HG03066 (cell line): ENCODE measurements around the gene SLC47A2.
"Not testable (repeated sequence)": the region's sequence is repeated elsewhere in the genome, so short reads cannot be mapped to it uniquely, and the experiment has no call there.

Experiments used
- ATAC-seq: cut with Tn5 transposase; IDR thresholded peaks from one replicate; pipeline ENCODE4 v1.9.1; 2021; ENCODE audit warnings: low read depth; ENCODE audit not compliant: unreplicated experiment

Gene SLC47A2

GRCh38 chr17:19712436-19713004 lies 3.9 kb downstream of the SLC47A2 start:
- no peak for ATAC-seq

- ATAC-seq: no peak
These were observed 6.5 kb downstream of the SLC47A2 start for GRCh38 chr17:19709841-19710240.

- ATAC-seq: no peak
These were observed 7.8 kb downstream of the SLC47A2 start for GRCh38 chr17:19708431-19709175.

DNA sequence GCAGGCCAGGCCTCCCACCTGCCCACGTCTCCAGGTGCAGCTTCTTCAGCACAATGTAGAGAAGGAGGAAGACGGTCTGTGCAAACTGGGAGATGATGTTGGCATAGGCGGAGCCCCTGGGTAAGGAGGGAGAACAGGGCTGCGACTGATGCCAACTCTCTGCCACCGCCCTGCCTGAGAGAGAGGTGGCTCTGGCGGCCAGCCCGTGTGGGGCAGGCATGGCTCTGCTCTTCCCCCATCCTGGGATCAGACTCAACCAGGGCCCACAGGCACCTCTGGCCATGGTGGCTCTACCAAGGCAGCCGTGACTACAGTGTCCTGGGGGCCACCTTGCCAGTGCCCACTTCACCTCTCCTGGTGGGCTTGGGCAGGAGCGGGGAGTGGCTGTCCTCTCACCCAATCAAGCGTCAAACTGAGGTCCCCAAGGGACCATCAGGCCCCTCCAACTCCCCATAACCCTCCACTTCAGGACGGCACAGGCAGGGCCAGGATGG lies 8.6 kb downstream of the SLC47A2 start:
- no peak for ATAC-seq

DNA sequence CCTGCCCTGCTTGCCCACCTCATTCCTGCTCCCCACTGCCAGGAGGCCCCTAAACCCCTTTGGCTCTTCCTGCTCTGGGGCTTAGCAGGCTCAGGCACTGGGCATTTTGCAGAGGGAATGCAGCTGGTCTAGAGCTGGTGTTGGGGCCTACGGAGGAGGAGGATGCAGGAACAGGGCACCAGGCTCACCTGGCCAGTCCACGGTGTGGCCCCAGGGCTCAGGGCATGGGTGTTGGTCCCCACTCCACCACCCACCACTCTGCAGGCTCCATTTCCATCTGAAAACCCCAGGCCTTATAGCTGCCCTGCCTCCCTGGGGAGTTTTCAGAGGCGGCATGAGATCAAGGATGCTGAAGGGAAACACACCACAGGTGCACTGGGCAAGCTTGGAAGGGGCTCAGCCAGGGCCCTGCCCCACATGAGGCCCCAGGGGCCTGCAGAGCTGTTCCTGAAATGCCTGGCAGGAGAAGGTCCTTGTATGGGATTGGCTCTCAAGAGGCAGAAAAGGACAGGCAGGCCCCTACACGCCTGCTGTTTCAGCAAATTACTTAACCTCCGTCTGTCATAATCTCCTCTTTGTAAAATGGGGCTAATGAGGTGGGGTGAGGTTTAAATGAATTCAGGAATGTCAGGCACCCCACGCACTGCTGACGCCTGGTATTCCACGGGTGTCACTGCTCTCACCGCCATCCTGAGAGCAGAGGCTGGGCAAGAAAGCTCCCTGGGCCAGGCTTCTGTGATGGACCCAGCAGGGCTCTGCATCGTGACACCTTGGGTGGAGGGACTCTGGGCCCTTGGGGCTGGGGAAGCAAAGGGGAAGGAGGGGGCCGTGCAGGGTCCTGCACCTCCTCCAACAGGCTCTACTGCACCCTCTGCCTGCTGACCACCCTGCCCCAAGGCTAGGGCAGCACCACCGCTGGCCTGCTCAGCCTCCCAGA lies 9.3 kb downstream of the SLC47A2 start:
- no peak for ATAC-seq

GRCh38 chr17:19705771-19706770 lies 10.3 kb downstream of the SLC47A2 start:
- no peak for ATAC-seq

DNA sequence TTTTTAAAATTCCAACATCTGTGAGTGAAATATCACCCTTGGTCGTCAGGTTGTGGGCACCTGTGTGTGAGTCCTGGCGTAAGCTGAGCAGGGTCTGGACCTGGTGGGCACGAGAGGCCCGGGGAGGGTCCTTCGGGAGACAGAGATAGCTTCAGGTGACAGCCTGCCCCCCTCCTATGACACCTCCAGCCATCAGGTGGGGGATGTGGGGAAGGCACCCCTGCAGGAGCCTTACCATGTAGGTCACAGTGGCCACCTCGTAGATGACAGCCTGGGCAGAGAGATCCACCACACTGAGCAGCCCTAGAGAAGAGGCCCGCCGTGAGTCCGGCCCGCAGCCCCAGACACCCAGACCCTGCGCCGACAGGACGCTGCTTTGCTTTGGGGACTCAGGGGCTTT lies 11.2 kb downstream of the SLC47A2 start:
- no peak for ATAC-seq

- ATAC-seq: no peak
These were observed 12.4 kb downstream of the SLC47A2 start for GRCh38 chr17:19703828-19704613.

DNA sequence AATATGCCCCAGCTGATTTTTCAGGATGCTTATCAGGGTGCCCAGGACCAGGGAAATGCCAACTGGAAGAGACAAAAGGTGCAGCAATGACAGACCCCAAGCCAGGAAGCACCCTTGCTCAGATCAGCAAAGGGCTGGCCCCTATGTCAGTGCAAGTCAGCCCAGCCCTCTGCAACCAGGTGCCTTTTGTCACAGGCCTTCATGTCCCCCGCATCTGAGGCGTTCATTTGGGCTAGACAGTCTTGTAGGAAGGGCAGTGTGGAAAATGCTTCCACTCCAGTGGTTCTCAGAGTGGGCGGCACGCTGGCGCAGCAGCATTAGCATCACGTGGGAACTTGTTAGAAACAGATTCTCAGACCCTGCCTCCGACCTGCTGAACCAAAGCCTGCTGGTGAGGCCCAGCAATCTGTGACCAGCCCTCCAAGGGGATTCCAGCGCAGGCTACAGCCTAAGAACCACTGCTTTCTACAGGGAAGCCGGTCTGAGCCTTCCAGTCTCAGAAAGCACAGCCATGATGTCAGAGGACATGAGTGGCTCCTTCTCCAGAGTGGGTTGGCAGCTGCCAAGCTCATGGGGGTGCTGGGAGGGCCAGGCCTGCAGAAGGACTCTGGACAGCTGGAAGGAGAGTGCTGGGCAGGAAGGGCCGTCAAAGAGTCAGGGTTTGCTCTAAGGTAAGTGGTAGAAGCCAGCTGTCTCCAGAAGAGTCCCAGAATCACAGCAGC lies 13.1 kb downstream of the SLC47A2 start:
- ATAC-seq: no peak

DNA sequence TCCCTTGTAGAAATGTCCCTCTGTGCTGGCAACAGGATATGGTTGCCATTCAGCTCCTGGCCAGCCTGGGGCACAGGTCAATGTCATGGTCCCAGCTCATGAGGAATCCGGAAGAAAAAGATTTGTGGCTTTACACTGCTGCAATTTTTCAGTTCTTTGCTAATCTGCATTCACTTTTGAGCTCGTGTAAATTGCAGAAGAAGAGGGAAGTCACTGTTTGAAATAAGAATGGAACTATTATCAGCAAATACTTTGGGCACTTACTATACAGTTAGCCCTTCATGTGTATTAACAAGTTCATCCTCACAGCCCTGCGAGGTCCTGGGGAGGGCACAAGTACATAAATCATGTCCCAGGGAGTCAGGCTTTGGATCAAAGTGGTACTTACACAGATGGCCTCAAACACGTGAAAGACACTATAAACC lies 14.2 kb downstream of the SLC47A2 start:
- ATAC-seq: no peak

DNA sequence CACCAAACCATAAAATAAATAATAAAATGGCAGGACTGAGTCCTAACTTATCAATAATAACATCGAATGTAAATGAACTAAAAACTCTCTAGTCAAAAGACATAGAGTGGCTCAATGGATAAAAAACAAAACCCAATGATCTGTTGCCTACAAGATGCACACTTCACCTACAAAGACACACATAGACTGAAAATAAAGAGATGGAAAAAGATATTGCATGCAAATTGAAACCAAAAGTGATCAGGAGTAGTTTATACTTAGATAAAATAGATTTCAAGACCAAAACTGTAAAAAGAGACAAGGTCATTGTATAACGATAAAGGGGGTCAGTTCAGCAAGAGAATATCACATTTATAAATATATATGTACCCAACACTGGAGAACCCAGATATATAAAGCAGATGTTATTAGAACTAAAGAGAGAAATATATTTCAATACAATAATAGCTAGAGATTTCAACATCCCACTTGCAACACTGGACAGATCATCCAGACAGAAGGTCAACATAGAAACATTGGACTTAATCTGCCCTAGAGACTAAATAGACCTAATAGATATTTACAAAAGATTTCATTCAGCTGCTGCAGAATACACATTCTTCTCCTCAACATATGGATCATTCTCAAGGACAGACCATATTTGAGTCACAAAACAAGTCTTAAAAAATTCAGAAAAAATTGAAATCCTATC lies 29.8 kb downstream of the SLC47A2 start:
- no peak for ATAC-seq

- ATAC-seq: not testable (repeated sequence)
These were observed 31.3 kb downstream of the SLC47A2 start for GRCh38 chr17:19684909-19685580.

- ATAC-seq: no peak
These were observed 33.3 kb downstream of the SLC47A2 start for GRCh38 chr17:19683117-19683516.

DNA sequence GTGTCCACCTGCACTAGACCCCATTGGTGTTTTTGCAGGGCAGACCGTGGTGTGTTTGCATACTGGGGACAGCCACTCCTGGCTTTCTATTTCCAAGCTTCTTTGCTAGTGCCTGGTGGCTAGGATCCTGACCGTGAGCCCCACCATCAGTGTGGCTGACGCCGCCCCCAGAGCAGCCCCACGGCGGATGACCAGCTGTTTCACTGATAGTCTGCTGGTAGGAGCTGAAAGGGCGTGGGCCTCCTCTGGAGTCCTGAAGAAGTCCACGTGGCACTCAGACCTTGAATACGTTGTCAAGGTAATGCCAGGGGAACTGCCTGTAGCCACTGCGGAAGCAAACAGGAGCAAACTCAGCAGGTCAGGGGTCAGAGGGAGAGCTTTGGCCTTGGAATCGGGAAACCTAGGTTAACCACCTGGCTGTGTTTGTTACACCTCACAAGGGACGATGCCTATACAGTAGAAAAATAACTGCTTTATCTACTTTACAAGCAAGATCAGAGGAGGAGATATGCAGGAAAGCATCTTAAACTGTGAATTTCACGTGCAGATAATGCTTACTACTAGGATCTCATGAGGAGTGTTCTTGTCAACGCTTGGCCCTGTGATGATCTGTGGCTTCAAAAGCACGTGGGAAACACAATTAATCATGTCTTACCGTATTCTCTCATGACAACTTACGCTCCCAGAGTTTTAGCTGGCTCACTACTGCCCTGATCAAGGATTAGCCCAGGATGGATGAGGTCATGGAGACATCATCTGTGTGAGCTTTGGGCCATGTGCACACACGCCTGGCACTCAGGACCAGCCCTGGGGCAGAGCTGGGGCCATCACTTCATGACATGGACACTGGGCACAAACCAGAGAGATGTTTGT lies 37.6 kb downstream of the SLC47A2 start:
- no peak for ATAC-seq

GRCh38 chr17:19677736-19678379 lies 38.5 kb downstream of the SLC47A2 start:
- ATAC-seq: no peak

- ATAC-seq: no peak
These were observed 39.5 kb downstream of the SLC47A2 start for GRCh38 chr17:19676896-19677295.
